Omental fat pad (tissue), 4 donors: ENCODE data around the gene IDI2. TPM values are rescaled to one million over a fixed set of nuclear protein-coding genes. Genes with fewer than 3 reads are reported as not detected.

Experiments used
- ATAC-seq: fragments of 150-250 bp; one replicate; pipeline ENCODE4 v1.9.1; 2016; ENCODE audit warnings: mild to moderate bottlenecking, moderate library complexity; ENCODE audit not compliant: low FRiP score
- DNase-seq: peaks from one replicate; pipeline ENCODE4 v3.0.0-alpha.2; 2019; ENCODE audit warnings: low spot score
- total RNA-seq, 4 donors: library from RNA; depleted of rRNA; stranded (reverse); fragments of >200 nt; gene quantifications; one replicate each; pipeline ENCODE4 v1.1.0, GENCODE V29; 2016
- TF ChIP-seq, protein P1 (sequence below), 3 donors: fragments of 450-650 bp; IDR thresholded peaks; one replicate each; pipeline ENCODE4 v1.5.1; 2016 to 2017; ENCODE audit warnings: antibody characterized with exemption in 3 of 3, mild to moderate bottlenecking in 3 of 3, moderate library complexity in 2 of 3

The IDI2 gene
- total RNA-seq, 4 donors from 2014 or later: not detected

- TF ChIP-seq, protein P1, sequence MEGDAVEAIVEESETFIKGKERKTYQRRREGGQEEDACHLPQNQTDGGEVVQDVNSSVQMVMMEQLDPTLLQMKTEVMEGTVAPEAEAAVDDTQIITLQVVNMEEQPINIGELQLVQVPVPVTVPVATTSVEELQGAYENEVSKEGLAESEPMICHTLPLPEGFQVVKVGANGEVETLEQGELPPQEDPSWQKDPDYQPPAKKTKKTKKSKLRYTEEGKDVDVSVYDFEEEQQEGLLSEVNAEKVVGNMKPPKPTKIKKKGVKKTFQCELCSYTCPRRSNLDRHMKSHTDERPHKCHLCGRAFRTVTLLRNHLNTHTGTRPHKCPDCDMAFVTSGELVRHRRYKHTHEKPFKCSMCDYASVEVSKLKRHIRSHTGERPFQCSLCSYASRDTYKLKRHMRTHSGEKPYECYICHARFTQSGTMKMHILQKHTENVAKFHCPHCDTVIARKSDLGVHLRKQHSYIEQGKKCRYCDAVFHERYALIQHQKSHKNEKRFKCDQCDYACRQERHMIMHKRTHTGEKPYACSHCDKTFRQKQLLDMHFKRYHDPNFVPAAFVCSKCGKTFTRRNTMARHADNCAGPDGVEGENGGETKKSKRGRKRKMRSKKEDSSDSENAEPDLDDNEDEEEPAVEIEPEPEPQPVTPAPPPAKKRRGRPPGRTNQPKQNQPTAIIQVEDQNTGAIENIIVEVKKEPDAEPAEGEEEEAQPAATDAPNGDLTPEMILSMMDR (IDR thresholded peaks at IDR 0.05): no peak
- ATAC-seq (peak; percentile 38), DNase-seq (no peak)
Measured at GRCh38 chr10:1063232-1063865, 37.7 kb upstream of the IDI2 start.

DNA sequence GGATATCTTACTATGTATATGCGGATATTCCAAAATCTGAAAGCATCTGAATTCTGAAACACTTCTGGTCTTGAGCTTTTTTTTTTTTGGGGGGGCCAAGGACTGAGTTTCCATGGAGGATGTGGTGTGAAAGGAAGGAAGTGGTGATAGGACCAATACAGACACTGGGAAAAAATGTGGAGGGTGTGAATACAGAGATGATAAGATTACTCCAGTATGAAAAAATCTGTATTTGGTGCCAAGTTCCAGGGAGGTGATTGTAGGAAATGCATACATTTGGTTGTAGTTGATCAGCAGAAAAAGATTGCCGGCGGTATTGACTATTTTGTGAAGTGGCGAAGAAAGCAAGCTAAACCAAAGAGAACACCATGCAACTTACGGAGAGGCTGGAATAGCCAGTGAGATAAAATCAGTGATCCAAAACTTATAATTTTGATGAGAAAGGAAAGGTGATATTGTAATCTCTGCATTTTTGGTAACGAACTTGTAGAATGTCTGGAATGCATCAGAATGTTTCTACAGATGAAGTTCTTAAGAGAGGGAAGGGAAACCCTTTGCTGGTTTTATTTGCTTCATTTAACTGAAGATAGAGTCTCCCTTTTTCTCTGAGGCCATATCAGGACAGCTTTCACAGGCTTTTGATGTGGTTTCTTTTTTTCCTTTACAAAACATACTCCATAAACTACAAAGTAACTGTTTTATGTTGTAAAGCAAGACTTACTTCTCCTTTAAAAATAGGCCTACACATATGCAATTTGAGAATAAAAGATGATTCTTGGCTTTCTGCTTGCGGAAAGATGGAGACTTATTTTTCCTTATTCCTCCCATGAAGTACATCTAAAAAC, 36.5 kb upstream of the IDI2 start:
- DNase-seq: no peak
- peak; percentile 29 for ATAC-seq
- TF ChIP-seq, protein P1 (IDR thresholded peaks at IDR 0.05): no peak

DNA sequence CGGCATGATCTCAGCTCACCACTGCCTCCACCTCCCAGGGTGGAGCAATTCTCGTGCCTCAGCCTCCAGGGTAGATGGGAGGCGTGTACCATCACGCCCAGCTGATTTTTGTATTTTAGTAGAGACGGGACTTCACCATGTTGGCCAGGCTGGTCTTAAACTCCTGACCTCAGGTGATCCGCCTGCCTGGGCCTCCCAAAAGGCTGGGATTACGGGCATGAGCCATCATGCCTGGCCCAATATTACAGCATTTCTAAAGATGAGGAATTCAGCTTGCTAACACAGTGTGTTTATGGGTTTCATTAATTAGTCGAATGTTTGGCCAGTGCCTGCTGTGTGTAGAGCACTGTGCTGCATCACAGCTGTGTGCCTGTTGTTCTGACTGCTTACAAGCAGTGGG, 34.2 kb upstream of the IDI2 start:
- ATAC-seq: no peak
- TF ChIP-seq, protein P1 (IDR thresholded peaks at IDR 0.05): no peak
- DNase-seq: no peak

DNA sequence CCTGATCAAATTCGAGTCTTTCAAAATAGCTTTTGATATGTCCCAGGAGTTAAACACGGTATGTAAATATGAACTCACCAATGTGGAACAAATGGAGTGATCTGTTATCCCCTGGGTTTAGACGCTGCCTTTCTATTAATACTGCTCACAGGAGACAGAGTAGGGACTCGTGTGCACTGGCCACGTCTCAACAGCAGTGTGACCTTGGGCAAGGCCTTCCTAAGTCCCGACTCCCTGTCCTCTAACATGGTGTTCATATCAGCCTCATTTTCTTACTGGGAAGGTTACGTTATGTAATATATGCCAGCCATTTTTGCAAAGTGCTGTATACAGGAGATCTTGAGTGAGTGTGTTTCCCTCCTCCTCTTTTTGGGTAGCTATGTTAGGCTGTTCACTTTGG, 32.4 kb upstream of the IDI2 start:
- TF ChIP-seq, protein P1 (IDR thresholded peaks at IDR 0.05): no peak
- ATAC-seq: no peak

GRCh38 chr10:1057106-1057657, 31.5 kb upstream of the IDI2 start:
- ATAC-seq (no peak), DNase-seq (no peak)

More for the DNA sequence above, 32.4 kb upstream of the IDI2 start:
- DNase-seq: no peak

DNA sequence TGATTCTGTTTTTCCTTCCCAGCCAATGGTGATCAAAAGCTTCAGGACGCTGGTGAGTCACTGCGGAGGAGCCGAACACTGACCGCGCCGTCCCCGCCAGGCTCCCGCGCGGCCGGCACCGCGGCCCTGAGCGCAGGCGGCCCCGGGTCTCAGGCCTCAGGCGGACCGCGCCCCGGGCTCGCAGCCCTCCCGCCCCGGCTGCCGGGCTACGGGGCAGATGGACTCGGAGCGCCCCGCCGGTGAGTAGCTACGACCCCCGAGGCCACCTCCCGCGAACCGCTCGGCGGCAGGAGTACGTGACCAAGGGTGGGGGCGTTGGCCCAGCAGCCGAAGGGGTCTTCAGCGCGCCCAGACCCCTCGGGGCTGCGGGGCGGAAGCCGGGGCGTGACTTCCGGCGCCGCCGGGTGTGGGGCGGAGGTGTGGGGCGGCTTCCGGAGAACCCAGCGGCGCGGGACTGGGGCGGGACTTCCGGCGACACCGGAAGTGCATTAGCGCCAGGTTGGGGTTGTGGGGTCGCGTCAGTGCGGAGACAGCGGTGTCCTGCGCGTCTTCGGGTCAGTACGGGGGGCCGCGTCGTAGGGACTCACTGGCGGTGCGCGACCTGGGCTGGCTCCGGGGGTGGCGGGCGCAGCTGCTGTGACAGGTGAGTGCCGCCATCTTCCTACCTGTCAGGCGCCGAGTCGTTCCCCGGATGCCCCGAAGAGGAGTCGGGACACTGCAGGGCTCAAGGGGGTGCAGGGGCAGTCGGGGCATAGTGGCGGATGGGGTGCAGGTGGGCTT, 30.9 kb upstream of the IDI2 start, which contains the start of gene WDR37:
Gene WDR37, plus strand, starts transcription at position 60 of the 780 bp plus-strand sequence. CDS start 15,771 bp downstream, outside the sequence.
- DNase-seq (peak; percentile 64), ATAC-seq (peak; percentile 94)
- TF ChIP-seq, protein P1 (IDR thresholded peaks at IDR 0.05): no peak

More at GRCh38 chr10:1057106-1057657, 31.5 kb upstream of the IDI2 start:
- TF ChIP-seq, protein P1 (IDR thresholded peaks at IDR 0.05): no peak
